ENCODE data around the gene SP4. TPM values are rescaled to one million over a fixed set of nuclear protein-coding genes. Genes with fewer than 3 reads are reported as not detected.
"Not testable (repeated sequence)": the region's sequence is repeated elsewhere in the genome, so short reads cannot be mapped to it uniquely, and the experiment has no call there.

SP4 gene
- total and polyA plus RNA-seq, 9 donors = 4.2 to 8.3 (median 6.3) TPM

DNA sequence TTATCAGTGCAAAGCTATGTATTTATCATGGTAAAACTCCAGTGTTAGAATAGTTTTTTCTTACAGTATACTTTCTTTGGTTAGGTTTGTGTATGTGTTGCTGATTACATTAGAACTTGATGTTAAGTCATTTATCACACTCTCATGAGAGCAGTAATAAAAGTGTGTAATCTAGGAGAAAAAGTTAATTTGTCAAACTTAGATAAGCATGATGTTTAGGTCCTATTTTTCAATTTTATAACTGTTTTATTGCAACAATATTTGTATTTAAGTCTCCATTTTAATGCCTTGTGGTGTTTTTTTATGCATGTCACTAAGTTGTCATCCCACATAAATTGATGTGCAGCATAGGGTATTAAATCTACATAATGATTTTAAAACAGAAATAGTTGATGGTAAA, 86.2 kb downstream of the SP4 start:
- peaks cover 4% of the 10 kb centered on the region for H3K36me3 ChIP-seq (ENCODE audit: control insufficient read depth, insufficient read depth, low read length)
- H3K27me3 ChIP-seq (ENCODE audit: control insufficient read depth, insufficient read depth, low read length) = no peaks in the 10 kb centered on the region
- DNase-seq = no peak
- no peaks in the 10 kb centered on the region for H3K4me1 ChIP-seq (ENCODE audit: control insufficient read depth, insufficient read depth, low read length)
- no peak overlapping the region for H3K4me3 ChIP-seq (ENCODE audit: low read length)
- no peak overlapping the region for H3K27ac ChIP-seq (ENCODE audit: low read length)
- no peaks in the 10 kb centered on the region for H3K9me3 ChIP-seq (replicated peaks; ENCODE audit: control insufficient read depth, low read depth, low read length)

DNA sequence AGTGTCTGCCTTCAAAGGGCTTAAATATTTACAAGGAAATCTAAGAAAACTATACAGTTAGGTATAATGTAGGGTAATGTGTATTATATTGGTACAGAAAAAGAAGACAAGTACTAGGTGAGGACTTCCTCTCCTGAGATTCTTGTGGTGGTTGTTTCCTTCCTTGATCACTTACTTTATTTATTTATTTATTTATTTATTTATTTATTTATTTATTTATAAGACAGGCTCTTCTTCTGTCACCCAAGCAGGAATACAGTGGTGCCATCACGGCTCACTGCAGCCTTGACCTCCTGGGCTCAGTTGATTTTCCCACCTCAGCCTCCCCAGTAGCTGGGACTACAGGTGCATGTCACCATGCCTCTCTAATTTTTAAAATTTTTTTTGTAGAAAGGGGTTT, 96.8 kb downstream of the SP4 start:
- Histone ChIP-seq H3K36me3 (ENCODE audit: control insufficient read depth, insufficient read depth, low read length) (no peaks in the 10 kb centered on the region), H3K27me3 (ENCODE audit: control insufficient read depth, insufficient read depth, low read length) (no peaks in the 10 kb centered on the region), H3K4me1 (ENCODE audit: control insufficient read depth, insufficient read depth, low read length) (no peaks in the 10 kb centered on the region), H3K27ac (ENCODE audit: low read length) (no peak overlapping the region), H3K9me3 (replicated peaks; ENCODE audit: control insufficient read depth, low read depth, low read length) (no peaks in the 10 kb centered on the region), H3K4me3 (ENCODE audit: low read length) (no peak overlapping the region)
- no peak for DNase-seq
- no CpG with 5 or more reads among the region's 1 CpG for WGBS (ENCODE audit: insufficient coverage)

DNA sequence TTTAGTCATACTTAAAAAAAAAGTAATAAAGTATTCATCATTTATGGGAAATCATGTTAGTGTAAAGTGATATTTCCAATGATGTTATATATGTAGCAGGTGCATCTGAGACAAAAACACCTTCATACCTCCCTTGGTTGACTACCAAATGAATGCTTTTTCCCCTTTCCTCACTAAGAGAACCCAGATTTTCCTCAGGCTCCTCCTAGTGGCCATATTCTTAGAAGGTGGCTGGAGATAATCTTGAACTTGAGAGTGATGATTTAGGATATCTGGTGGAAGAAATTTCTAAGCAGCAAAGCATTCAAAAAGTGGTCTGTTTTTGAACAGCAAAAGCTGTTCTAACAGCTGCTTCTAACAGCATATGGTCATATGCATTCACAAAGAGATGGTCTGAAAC, 98.1 kb downstream of the SP4 start:
- no peaks in the 10 kb centered on the region for H3K9me3 ChIP-seq (replicated peaks; ENCODE audit: control insufficient read depth, low read depth, low read length)
- no peaks in the 10 kb centered on the region for H3K36me3 ChIP-seq (ENCODE audit: control insufficient read depth, insufficient read depth, low read length)
- H3K27me3 ChIP-seq (ENCODE audit: control insufficient read depth, insufficient read depth, low read length) = no peaks in the 10 kb centered on the region
- no peak for DNase-seq
- no peaks in the 10 kb centered on the region for H3K4me1 ChIP-seq (ENCODE audit: control insufficient read depth, insufficient read depth, low read length)
- no peak overlapping the region for H3K4me3 ChIP-seq (ENCODE audit: low read length)
- H3K27ac ChIP-seq (ENCODE audit: low read length) = no peak overlapping the region

DNA sequence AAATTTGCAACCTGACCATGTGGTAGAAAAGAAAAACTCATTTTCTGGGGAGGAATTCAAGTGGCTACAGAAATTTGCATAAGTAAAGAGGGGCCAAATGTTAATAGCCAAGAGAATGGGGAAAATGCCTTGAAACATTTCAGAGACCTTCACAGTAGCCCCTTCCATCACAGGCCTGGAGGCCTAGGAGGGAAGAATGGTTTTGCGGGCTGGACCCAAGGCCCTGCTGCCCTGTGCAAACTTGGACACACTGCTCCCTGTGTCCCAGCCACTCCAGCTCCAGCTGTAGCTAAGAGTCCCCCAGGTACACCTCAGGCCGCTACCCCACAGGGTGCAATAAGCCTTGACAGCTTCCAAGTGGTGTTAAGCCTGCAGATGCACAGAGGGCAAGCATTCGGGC, 98.6 kb downstream of the SP4 start:
- WGBS (ENCODE audit: insufficient coverage) = 66% methylated on average over 2 of the region's 3 CpGs
- no peaks in the 10 kb centered on the region for H3K9me3 ChIP-seq (replicated peaks; ENCODE audit: control insufficient read depth, low read depth, low read length)
- H3K4me1 ChIP-seq (ENCODE audit: control insufficient read depth, insufficient read depth, low read length) = no peaks in the 10 kb centered on the region
- H3K4me3 ChIP-seq (ENCODE audit: low read length) = no peak overlapping the region
- H3K27me3 ChIP-seq (ENCODE audit: control insufficient read depth, insufficient read depth, low read length) = no peaks in the 10 kb centered on the region
- H3K36me3 ChIP-seq (ENCODE audit: control insufficient read depth, insufficient read depth, low read length) = no peaks in the 10 kb centered on the region
- H3K27ac ChIP-seq (ENCODE audit: low read length) = no peak overlapping the region
- no peak for DNase-seq

DNA sequence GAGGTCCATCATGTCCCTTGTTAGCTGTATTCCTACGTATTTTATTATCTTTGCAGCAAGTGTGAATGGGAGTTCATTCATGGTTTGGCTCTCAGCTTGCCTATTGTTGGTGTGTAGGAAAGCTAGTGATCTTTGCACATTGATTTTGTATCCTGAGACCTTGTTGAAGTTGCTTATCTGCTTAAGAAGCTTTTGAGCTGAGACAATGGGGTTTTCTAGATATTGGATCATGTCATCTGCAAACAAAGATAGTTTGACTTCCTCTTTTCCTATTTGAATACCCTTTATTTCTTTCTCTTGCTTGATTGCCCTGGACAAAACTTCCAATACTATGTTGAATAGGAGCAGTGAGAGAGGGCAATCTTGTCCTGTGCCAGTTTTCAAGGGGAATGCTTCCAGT, 104.6 kb downstream of the SP4 start:
- no CpG with 5 or more reads among the region's 1 CpG for WGBS (ENCODE audit: insufficient coverage)
- not testable (repeated sequence) for H3K27me3 ChIP-seq (ENCODE audit: control insufficient read depth, insufficient read depth, low read length); DNase-seq; H3K36me3 ChIP-seq (ENCODE audit: control insufficient read depth, insufficient read depth, low read length); H3K27ac ChIP-seq (ENCODE audit: low read length); H3K4me1 ChIP-seq (ENCODE audit: control insufficient read depth, insufficient read depth, low read length); H3K9me3 ChIP-seq (replicated peaks; ENCODE audit: control insufficient read depth, low read depth, low read length); H3K4me3 ChIP-seq (ENCODE audit: low read length)

DNA sequence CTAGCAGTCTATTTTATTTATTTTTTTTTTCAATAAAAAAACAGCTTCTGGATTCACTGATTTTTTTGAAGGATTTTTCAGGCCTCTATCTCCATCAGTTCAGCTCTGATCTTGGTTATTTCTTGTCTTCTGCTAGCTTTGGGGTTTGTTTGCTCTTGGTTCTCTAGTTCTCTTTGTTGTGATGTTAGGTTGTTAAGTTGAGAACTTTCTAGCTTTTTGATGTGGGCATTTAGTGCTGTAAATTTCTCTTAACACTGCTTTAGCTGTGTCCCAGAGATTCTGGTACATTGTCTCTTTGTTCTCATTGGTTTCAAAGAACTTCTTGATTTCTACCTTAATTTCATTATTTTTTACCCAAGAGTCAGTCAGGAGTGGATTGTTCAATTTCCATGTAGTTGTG, 105.8 kb downstream of the SP4 start:
- DNase-seq; H3K4me3 ChIP-seq (ENCODE audit: low read length); H3K4me1 ChIP-seq (ENCODE audit: control insufficient read depth, insufficient read depth, low read length); H3K36me3 ChIP-seq (ENCODE audit: control insufficient read depth, insufficient read depth, low read length); H3K9me3 ChIP-seq (replicated peaks; ENCODE audit: control insufficient read depth, low read depth, low read length); H3K27me3 ChIP-seq (ENCODE audit: control insufficient read depth, insufficient read depth, low read length); H3K27ac ChIP-seq (ENCODE audit: low read length): not testable (repeated sequence)

DNA sequence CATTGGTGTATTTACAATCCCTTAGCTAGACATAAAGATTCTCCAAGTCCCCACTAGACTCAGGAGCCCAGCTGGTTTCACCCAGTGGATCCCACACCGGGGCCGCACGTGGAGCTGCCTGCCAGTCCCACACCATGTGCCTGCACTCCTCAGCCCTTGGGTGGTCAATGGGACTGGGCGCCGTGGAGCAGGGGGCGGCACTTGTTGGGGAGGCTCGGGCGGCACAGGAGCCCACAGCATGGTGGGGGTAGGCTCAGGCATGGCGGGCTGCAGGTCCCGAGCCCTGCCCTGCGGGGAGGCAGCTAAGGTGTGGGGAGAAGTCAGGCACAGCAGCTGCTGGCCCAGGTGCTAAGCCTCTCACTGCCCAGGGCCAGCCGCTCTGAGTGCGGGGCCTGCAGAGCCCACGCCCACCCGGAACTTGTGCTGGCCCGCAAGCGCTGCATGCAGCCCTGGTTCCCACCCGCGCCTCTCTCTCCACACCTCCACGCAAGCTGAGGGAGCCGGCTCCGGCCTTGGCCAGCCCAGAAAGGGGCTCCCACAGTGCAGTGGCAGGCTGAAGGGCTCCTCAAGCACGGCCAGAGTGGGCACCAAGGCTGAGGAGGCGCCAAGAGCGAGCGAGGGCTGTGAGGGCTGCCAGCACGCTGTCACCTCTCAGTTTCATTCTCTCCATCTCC, 108.7 kb downstream of the SP4 start:
- H3K36me3 ChIP-seq (ENCODE audit: control insufficient read depth, insufficient read depth, low read length) = not testable (repeated sequence)

DNA sequence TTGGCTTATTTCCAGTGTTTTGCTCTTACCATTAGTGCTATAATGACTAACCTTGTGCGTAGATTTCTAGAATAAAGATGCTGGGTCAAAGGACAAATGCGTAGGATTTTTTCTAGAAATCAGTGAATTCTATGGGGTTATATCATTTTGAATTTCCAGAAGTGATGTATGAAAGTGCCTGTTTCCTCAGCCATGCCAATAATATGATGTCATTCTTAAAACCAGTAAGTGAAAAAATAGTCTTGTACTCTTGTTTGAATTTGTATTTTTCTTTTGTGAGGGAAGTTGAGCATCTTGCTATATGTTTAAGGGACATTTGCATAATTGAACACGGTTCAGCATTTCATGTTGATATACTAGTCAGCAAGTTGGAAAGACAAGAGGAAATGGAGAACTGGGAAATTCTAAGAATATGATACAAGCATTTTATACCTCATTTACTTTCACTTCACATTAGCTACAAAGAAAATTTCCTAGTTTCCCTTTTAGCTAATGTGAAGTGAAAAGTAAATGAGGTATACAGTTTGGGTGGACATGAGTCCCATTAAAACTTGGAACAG, 111.1 kb downstream of the SP4 start:
- no peak for DNase-seq
- no peaks in the 10 kb centered on the region for H3K36me3 ChIP-seq (ENCODE audit: control insufficient read depth, insufficient read depth, low read length)
- H3K9me3 ChIP-seq (replicated peaks; ENCODE audit: control insufficient read depth, low read depth, low read length) = peaks cover 2% of the 10 kb centered on the region
- H3K27me3 ChIP-seq (ENCODE audit: control insufficient read depth, insufficient read depth, low read length) = peaks cover 23% of the 10 kb centered on the region
- H3K27ac ChIP-seq (ENCODE audit: low read length) = no peak overlapping the region
- no peak overlapping the region for H3K4me3 ChIP-seq (ENCODE audit: low read length)
- WGBS (ENCODE audit: insufficient coverage) = 100% methylated on average over 1 of the region's 3 CpGs
- H3K4me1 ChIP-seq (ENCODE audit: control insufficient read depth, insufficient read depth, low read length) = peaks cover 13% of the 10 kb centered on the region

More for the DNA sequence above, 108.7 kb downstream of the SP4 start:
- H3K27me3 ChIP-seq (ENCODE audit: control insufficient read depth, insufficient read depth, low read length); H3K27ac ChIP-seq (ENCODE audit: low read length); DNase-seq; H3K4me3 ChIP-seq (ENCODE audit: low read length); H3K4me1 ChIP-seq (ENCODE audit: control insufficient read depth, insufficient read depth, low read length); H3K9me3 ChIP-seq (replicated peaks; ENCODE audit: control insufficient read depth, low read depth, low read length): not testable (repeated sequence)
- WGBS (ENCODE audit: insufficient coverage) = 97% methylated on average over 12 of the region's 27 CpGs

DNA sequence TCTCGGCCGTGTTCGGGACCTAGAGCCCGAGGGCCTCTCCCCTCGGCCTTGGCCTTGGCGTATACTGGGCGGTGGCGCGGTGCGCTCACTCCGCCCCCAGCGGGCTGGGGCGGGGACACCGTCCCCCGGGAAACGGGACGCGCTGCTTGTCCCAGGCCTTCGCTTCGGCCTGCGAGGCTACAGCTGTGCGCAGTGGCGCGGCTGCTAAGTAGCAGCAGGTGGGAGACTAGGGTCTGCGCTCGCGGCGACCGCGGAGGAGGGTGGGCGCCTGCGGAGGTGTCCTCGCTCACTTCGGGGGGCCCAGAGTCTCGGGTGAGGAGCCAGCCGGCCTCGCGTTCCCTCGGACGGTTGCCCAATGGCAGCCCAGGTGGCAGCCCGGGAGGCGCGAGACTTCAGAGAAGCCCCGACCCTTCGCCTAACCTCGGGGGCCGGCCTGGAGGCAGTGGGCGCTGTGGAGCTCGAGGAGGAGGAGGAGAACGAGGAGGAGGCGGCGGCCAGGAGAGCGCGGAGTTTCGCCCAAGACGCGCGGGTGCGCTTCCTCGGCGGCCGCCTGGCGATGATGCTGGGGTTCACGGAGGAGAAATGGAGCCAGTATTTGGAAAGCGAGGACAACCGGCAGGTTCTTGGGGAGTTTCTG, 115.1 kb downstream of the SP4 start, which contains the start of gene DNAH11:
Gene DNAH11 (plus strand): TSS at position 149 of the 637 bp plus-strand sequence. CDS start 207 bp downstream, at position 356.
- no peak within 1 kb of the TSS for H3K27ac ChIP-seq (ENCODE audit: low read length)
- peak within 1 kb of the TSS; percentile 34 for H3K4me3 ChIP-seq (ENCODE audit: low read length)
- peak; percentile 38 for DNase-seq
- peaks cover 23% of the 10 kb centered on the region for H3K27me3 ChIP-seq (ENCODE audit: control insufficient read depth, insufficient read depth, low read length)
- peaks cover 13% of the 10 kb centered on the region for H3K4me1 ChIP-seq (ENCODE audit: control insufficient read depth, insufficient read depth, low read length)
- H3K9me3 ChIP-seq (replicated peaks; ENCODE audit: control insufficient read depth, low read depth, low read length) = no peaks in the 10 kb centered on the region
- no peaks in the 10 kb centered on the region for H3K36me3 ChIP-seq (ENCODE audit: control insufficient read depth, insufficient read depth, low read length)
- WGBS (ENCODE audit: insufficient coverage) = under 1% methylated on average over 66 of the region's 66 CpGs

DNA sequence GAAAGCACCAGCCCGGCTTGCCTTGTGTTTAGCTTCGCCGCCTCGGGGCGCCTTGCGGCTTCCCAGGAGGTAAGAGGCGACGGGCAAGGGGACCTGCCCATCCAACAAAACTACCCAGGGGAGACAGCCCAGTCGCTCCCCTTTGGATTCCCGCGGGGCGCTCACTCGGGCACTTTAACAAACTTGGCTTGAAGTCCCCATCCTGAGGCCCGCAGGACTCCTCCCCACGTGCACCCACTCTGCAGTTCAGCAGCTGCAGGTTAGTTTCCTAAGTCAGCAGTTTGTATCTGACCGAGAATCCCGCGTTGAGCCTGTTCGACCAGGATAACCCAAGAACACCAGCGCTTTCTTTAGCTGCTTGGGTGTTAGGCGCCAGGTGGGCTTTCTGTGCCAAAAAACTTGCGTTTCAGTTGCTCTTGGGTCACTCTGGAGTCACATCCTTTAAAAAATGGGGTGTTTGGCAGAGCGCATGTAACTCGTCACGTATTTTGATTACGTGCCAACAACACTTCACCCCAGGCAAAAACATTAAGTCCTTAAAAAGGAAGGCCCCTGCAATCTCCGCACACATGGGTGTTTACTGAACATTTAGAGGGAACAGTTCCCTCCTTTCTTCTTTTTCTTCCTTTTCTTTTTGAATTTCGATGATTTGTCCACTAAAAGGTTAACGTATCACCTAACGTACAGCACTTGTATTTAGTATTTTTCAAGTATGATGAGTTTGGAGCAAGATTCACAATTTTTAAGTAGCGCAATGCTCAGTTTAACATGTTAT, 115.8 kb downstream of the SP4 start:
- H3K4me1 ChIP-seq (ENCODE audit: control insufficient read depth, insufficient read depth, low read length) = peaks cover 13% of the 10 kb centered on the region
- WGBS (ENCODE audit: insufficient coverage) = 1% methylated on average over 20 of the region's 31 CpGs
- H3K9me3 ChIP-seq (replicated peaks; ENCODE audit: control insufficient read depth, low read depth, low read length) = no peaks in the 10 kb centered on the region
- peak; percentile 13 for DNase-seq
- H3K27me3 ChIP-seq (ENCODE audit: control insufficient read depth, insufficient read depth, low read length) = peaks cover 20% of the 10 kb centered on the region
- no peak overlapping the region for H3K27ac ChIP-seq (ENCODE audit: low read length)
- H3K36me3 ChIP-seq (ENCODE audit: control insufficient read depth, insufficient read depth, low read length) = no peaks in the 10 kb centered on the region
- peak overlapping the region; percentile 34 for H3K4me3 ChIP-seq (ENCODE audit: low read length)
